ENCODE results near the gene PMPCB.
"Not testable (repeated sequence)": the region's sequence is repeated elsewhere in the genome, so short reads cannot be mapped to it uniquely, and the experiment has no call there.

PMPCB gene, protein sequence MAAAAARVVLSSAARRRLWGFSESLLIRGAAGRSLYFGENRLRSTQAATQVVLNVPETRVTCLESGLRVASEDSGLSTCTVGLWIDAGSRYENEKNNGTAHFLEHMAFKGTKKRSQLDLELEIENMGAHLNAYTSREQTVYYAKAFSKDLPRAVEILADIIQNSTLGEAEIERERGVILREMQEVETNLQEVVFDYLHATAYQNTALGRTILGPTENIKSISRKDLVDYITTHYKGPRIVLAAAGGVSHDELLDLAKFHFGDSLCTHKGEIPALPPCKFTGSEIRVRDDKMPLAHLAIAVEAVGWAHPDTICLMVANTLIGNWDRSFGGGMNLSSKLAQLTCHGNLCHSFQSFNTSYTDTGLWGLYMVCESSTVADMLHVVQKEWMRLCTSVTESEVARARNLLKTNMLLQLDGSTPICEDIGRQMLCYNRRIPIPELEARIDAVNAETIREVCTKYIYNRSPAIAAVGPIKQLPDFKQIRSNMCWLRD

DNA sequence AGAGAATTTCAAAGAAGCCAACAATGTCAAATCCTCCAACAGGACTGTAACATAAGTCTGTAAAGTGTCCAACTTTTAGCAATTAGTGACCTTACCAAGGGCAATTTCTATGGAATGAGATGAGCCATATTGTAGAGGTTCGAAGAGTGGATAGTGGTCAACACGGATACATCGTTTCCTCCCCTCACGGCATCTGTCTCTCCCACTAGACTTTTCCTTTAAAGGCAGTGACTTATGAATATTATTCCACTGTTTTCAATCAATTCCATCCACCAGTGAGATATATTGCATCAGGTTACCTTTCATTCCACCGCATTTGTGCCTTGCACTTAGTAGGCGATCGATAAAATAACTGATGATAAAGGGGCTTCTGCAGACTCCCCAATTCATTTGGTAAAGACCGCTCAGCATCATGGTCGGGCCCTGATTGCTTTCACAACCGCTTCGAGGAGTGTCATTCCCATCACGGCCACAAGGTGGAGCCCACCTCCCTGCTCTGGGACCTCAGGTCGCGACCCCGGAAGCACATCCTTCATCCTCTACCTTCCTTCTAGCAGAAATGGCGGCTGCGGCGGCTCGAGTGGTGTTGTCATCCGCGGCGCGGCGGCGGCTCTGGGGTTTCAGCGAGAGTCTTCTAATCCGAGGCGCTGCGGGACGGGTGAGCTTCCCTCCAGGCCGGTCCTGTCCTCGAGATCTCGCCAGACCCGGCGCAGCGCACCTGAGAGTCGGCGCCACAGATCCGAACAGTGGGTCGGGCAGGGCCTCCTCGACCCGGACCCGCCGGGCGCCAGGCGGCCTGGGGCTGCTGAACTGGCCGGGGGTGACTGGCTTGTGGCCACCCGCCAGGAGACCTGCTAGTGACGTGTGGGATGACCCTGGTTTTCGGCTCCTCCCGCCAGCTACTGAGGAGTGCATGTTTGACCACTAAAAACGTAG is at the start of gene PMPCB:
Gene PMPCB (plus strand): TSS at position 535 of the 936 bp plus-strand sequence. CDS start 25 bp downstream, at position 560.
- DNase-seq (ENCODE audit: low read depth in 1 of 2, low spot score in 1 of 2) = peak; percentile 94 to 95

DNA sequence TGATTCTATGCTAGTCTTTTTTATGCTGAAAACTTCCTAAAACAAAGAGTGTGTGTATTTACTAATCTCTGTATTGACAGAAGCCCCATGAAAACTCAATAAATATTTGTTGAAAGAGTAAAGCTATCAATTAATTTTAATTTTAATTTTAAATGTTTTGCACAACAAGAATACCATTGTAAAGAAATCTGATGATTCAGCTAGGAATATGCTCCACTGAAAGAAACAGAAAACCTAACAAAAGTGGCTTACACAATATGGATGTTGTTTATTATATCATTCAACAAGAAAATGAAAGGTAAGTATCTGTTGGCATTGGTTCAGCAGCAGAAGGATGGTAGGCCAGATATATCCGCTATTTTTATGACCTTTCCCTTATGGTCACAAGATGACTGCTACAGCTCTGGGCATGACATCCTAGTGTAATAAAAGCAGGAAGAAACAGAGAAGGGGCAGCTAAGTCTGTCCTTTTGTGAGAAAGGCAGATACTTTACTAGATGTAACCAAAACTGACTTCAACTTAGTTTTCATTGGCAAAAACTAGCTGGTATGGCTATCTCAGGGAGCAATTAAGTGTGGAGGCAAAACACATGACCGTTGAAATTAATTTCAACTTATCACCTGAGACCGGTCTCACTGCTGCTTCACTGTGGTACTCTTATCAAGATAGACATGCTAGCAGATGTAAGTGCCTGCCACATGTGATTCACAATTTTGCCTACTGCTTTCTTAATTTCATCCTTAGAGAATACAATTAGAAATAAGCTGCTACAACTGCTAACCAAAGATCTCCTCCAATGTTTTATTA is 43.3 kb upstream of the PMPCB start:
- not testable (repeated sequence) for DNase-seq (ENCODE audit: low read depth in 1 of 2, low spot score in 1 of 2)

DNA sequence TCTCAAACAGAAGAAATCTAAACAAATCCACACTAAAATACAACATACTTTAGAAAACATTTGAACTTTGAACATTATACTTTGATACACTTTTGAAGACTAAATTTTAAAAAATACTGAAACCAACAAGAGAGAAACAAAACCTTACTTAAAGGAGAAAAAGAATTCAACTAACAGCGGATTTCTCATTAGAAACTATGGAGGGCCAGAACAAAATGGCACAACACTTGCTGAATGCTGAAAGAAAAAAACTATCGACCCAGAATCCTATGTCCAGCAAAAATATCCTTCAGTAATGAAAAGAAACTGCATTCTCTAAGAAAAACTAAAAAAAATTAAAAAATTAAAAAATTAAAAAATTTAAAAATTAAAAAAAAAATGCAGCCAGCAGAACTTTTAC is 33.2 kb upstream of the PMPCB start:
- not testable (repeated sequence) for DNase-seq (ENCODE audit: low read depth in 1 of 2, low spot score in 1 of 2)

DNA sequence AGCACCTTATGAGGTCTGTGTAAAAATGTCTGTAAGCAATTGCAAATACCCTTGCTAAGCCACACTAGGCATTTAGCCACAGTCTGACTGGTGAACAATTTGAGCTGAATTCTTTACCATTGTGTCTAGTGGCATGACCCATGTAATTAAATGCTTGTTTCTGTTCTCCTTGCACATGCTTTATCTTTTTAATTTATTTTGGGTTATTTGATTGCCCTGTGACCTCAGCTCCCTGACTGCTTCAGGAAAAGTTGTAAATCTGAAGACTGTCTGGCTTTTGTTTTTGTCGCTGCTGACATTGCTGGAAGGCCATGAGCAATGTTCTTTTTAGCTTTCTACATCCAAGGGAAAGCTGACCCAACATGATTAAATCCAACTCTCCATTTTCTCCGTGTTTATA is 31.0 kb upstream of the PMPCB start:
- DNase-seq (ENCODE audit: low read depth in 1 of 2, low spot score in 1 of 2) = not testable (repeated sequence)

DNA sequence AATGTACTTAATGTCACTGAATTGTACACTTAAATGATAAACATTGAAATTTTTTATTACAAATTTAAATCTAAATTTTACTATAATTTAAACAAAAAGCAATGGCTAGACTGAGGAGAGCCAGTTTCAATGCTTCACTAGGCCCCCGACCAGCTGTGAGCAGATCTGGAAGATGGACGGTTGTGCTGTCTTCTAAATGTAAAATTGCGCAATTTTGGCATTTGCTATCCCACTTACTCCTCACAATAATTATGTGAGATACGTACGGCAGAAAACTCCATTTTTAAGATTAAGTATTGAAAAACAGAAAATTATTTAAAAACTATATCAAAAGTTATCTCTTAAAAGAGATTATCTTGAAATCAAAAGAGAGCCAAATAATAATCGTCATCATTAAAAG is 23.9 kb upstream of the PMPCB start:
- DNase-seq (ENCODE audit: low read depth in 1 of 2, low spot score in 1 of 2) = not testable (repeated sequence)

DNA sequence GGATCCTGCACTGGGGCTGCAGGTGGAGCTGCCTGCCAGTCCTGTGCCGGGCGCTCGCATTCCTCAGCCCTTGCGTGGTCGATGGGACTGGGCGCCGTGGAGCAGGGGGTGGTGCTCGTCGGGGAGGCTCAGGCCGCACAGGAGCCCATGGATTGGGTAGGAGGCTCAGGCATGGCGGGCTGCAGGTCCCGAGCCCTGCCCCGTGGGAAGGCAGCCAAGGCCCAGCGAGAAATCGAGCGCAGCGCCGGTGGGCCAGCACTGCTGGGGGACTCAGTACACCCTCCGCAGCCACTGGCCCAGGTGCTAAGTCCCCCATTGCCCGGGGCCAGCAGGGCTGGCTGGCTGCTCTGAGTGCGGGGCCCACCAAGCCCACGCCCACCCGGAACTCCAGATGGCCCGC is 22.4 kb upstream of the PMPCB start:
- not testable (repeated sequence) for DNase-seq (ENCODE audit: low read depth in 1 of 2, low spot score in 1 of 2)

DNA sequence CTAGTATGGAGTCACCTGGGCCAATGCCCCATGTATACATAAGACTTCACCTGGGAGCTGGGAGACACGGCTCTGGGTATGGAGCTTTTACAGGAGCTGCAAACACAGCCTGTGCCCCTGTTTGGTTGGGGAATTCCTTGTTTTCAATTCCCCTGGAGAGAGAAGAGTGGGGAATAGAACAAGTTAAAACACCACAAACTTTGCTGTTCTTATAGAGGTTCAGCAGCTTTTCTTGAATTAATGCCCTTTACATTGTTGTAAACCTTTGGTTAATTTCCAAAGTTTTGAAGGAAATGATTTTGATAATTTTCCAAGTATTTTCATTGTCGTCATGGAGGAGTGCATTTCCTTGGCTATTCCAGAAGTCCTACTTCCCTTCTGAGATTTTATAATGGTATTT is 19.0 kb upstream of the PMPCB start:
- DNase-seq (ENCODE audit: low read depth in 1 of 2, low spot score in 1 of 2) = not testable (repeated sequence)

DNA sequence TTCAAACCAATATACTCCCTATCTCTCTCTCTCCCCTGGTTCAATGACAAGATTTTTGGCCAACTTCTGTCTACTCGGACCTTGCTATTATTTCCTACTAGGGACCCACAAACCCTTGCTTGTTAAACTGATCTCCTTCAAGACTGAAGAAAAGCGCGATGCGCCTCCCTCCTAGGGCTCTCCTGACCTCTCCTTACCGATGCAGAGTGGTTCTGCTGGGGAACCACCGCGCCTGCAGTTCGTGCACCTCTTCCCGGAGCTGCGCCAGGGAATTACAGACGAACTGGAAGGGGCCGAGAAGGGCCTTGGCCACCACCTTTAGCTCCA is 17.6 kb upstream of the PMPCB start:
- not testable (repeated sequence) for DNase-seq (ENCODE audit: low read depth in 1 of 2, low spot score in 1 of 2)

DNA sequence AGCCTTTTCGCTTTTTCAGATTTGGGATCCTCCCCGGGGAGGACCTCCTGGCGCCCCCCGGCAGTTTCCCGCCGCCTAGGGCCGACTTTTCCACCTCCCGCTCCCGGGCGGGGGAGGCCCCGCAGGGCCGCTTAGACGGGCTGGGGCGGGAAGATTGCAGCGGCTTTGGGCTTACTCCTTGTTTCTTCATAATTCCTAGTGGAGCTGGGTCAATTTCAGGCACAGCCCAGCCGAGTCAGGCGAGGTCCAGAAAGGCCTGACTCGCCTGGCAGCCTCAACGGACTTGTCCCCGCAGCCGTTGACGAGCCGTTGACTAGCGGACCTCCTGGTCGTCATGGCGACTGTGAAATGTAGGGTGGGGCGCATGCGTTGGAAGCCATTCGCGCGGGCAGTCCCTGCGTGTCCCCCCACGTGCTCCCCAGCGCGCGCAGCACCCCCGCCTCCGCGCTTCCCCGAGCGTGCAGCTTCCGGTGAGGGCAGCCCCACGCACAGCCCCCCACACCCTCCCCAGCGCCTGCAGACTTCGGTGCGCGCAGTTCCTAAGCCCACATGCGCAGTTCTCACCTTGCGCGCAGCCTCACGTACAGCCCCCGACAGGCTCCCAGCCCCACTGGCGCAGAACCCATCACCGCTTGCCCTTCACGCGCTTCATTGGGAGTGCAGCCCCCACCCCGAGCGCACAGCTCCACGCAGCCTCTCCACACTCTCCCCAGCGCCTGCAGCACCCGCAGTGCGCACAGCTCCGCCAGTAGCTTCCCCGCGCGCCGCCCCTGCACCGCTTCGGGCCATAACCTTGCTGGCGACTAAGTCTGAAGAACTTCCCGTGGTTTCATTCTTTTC is 17.1 kb upstream of the PMPCB start:
- peak; percentile 69 to 82 for DNase-seq (ENCODE audit: low read depth in 1 of 2, low spot score in 1 of 2)

DNA sequence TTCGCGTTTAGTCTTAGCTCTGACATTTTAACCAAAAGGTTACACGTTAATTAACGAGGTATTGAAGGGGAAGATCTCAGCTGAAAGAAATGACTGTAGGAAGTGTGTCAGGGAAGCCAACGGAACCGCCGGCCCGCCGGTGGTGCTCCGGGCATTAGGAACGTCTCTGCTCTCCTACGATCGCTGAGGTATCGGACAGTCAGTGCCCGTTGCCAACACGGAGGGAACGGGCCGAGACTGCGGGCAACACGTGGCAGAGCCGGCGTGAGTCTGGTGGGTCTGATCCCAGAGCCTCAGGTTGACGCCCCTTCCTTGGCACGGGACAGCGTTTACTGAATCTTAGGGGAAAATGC is 16.5 kb upstream of the PMPCB start:
- DNase-seq (ENCODE audit: low read depth in 1 of 2, low spot score in 1 of 2) = not testable (repeated sequence)

DNA sequence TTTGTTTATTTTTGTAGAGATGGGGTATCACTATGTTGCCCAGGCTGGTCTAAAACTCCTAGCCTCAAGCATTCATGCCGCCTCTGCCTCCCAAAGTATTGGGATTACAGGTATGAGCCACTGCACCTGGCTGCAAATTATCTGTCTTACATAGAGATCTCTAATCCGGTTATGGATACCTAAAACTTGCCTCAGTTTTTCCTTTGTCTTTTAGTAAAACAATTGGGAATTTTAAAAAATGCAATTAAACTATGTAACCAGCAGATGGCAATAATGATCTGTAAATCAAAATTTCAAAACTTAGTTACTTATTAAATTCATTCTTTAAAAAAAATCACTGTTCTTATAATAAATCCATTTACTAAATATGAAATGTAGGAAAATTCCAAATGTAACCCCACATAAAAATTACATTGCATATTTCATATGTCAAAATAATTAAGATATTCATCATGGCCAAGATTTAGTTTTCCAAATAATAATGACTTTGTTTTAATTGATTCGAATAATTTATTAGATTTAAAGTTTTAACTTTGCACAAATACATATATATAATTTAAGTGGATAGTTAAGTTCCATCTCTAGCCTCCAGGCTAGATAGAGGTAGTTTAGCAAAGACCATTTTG is 14.3 kb upstream of the PMPCB start:
- not testable (repeated sequence) for DNase-seq (ENCODE audit: low read depth in 1 of 2, low spot score in 1 of 2)

DNA sequence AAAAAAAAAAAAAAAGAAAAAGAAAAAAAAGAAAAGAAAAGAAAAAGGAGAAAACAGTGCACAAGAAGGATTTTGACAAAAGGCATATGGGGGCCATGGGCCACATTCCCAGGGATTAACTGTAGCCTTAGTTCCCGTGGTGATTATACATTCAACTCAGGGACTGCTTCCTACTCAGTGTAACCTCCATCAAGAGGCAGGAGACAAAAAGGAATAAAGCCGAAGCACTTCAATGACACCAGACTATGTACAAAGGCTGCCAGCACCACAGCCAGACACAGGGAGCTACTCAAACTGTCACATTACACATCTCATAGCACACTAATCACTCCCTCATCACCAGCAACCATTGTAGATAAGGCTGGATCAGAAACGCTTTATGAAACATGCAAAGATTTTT is 5.1 kb upstream of the PMPCB start:
- no peak for DNase-seq (ENCODE audit: low read depth in 1 of 2, low spot score in 1 of 2)

DNA sequence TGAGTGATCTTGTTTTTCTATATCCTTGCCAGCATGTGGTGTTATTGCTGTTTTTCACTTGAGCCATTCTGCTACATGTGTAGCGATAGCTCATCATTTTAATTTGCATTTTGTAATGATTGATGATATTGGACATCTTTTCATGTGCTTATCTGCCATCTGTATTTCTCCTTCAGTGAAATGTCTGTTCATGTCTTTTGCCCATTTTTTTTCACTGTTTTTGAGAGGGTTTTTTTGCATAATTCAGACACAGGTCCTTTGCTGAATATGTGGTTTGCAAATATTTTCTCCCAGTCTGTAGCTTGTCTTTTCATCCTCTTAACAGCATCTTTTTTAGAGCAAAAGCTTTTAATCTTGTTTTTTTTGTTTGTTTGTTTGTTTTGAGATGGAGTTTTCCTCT is 3.7 kb upstream of the PMPCB start:
- DNase-seq (ENCODE audit: low read depth in 1 of 2, low spot score in 1 of 2) = no peak

DNA sequence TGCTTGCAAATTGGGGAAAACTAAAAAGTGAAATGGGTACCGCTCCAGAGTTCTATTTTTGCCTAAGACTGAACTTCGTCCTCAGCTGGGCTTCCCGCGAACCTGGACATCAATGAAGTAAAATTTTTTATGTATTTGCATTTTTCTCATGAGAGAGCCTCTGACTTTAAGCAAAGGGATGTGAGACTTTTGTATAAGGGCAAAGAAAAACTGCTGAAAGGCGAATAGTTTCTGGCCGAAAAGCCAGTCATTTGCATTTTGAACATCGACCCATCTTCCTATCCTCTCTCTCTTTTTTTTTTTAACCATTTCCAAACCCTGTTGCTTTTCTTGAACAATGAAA is 573 bp downstream of the PMPCB start:
- DNase-seq (ENCODE audit: low read depth in 1 of 2, low spot score in 1 of 2) = no peak

DNA sequence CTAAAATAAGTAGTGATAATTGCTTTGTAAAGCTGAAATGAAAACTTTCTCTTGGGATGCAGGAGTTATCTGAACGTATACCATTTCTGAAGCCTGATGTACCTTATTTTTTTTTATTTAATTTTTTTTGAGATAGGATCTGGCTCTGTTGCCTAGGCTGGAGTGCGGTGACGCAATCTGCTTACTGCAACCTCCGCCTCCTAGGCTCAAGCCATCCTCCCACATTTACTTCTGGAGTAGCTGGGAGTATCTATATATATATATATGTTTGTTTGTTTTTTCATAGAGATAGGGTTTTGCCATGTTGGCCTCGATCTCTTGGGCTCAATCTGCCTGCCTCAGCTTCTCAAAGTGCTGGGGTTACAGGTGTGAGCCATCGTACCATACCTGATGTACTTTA is 2.4 kb downstream of the PMPCB start:
- DNase-seq (ENCODE audit: low read depth in 1 of 2, low spot score in 1 of 2) = no peak

DNA sequence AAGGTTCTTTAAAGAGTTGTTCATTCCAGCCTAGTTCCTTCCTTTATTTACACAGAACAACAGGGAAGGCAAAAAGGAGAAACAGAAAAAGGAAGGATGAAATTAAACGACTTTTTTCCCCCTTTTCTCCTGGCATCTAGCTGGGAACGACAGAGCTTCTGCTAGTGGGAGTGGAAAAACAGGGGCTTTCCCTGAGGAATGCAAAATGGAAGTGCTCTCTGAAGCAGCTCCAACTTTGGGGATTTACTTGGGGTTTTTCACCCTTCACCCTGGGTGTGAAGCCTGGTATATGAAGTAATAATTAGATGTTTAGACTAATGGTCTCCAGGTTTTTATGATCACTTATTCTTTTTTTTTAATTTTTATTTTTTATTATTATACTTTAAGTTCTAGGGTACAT is 4.2 kb downstream of the PMPCB start:
- no peak for DNase-seq (ENCODE audit: low read depth in 1 of 2, low spot score in 1 of 2)

DNA sequence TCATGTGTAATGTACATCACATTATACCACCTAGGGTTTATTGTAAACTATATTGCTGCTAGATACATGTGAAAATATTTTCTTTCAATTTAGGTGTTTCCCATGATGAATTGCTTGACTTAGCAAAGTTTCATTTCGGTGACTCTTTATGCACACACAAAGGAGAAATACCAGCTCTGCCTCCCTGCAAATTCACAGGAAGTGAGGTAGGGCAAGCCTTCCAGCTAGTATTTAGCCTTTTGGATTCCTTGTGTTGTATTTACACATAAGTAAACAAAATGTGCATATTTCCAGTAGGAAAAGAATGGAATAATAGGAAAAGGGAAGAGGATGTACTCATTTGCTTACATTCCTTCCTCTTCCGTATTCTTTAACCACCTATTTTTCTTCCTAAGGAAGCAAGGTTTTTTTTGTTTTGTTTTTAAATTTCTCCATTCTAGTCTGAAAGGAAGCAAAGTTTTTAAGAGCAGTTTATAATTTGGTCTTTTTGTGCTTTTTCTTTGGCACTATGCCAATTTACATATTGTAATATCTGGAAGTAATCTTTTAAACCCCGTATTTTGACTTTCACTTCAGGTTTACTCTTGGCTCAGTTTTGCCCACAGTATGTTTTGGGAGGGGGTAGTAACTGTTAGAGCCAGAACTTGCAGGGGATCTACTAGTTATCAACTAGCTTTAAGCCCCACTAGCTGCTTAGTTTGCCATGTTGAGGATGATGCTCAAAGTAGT is 10.4 kb downstream of the PMPCB start:
- no peak for DNase-seq (ENCODE audit: low read depth in 1 of 2, low spot score in 1 of 2)

DNA sequence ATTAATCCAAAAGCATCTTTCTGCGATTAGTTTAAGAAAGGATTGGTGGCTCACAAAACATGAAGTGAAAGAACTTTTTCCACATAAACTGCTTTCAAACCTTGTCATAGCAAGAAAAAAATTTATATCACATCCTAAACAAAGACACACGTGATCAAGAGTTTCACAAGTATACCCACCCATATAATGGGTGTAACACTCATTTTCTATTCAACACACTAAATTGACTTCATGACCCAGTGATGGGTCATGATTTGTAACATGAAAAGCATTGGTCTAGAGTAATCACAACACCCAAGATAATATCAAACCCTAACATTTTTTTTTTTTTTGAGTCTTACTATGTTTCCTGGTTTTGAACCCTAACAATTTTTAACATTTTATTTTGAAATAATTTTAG is 17.6 kb downstream of the PMPCB start:
- DNase-seq (ENCODE audit: low read depth in 1 of 2, low spot score in 1 of 2) = no peak

DNA sequence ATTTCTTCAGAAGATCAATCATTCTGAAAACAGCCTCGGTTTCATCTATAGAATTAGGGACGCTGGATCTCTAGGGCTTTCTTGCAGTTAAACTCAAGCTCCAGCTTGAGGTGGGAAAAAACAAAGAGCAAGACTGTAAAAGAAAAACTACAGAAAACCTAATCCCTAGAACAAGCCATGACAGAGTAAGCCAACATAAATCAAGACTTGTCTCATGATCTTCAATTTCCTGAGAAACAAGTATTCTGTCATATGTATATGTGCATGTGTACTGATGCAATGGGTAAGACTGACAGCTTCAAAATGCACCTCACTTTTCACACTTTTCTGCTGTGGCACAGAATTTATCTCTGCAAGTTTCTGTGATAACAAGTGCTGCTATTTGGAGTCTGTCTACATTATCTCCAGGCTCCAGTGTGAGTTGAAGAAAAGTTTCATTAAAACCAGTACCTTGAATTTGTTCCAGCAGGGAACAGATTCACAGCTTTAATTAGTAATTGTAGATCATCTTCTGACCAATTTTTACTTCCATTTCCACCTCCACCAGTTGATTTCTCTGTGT is 19.2 kb downstream of the PMPCB start:
- DNase-seq (ENCODE audit: low read depth in 1 of 2, low spot score in 1 of 2) = no peak
